ENCODE data around the gene FOXN3.
A peak's percentile ranks its signal among the peaks of the same experiment; 100 is the strongest.

Gene FOXN3

GRCh38 chr14:89356496-89356895 is 60.5 kb downstream of the FOXN3 start:
- DNase-seq = no peak

- DNase-seq = no peak
Observed at GRCh38 chr14:89353766-89354113, 63.3 kb downstream of the FOXN3 start.

GRCh38 chr14:89352976-89353765 is 63.9 kb downstream of the FOXN3 start:
- no peak for DNase-seq

GRCh38 chr14:89351516-89352404 is 65.3 kb downstream of the FOXN3 start:
- DNase-seq = no peak

GRCh38 chr14:89351221-89351515 is 65.9 kb downstream of the FOXN3 start:
- no peak for DNase-seq

GRCh38 chr14:89350152-89350551 is 66.9 kb downstream of the FOXN3 start:
- no peak for DNase-seq

GRCh38 chr14:89349171-89350008 is 67.6 kb downstream of the FOXN3 start:
- no peak for DNase-seq

GRCh38 chr14:89348722-89349121 is 68.3 kb downstream of the FOXN3 start:
- no peak for DNase-seq

GRCh38 chr14:89347885-89348284 is 69.1 kb downstream of the FOXN3 start:
- DNase-seq = no peak

GRCh38 chr14:89344920-89345254 is 72.1 kb downstream of the FOXN3 start:
- DNase-seq = no peak

- DNase-seq = no peak
Observed at GRCh38 chr14:89343356-89343755, 73.7 kb downstream of the FOXN3 start.

GRCh38 chr14:89342049-89342448 is 75.0 kb downstream of the FOXN3 start:
- no peak for DNase-seq

- no peak for DNase-seq
Observed at GRCh38 chr14:89340200-89341181, 76.5 kb downstream of the FOXN3 start.

GRCh38 chr14:89339579-89339978 is 77.5 kb downstream of the FOXN3 start:
- no peak for DNase-seq

- no peak for DNase-seq
Observed at GRCh38 chr14:89339158-89339557, 77.9 kb downstream of the FOXN3 start.

- DNase-seq = no peak
Observed at GRCh38 chr14:89336338-89336737, 80.7 kb downstream of the FOXN3 start.

- DNase-seq = no peak
Observed at GRCh38 chr14:89332031-89332430, 85.0 kb downstream of the FOXN3 start.

- peak; percentile 1 for DNase-seq
Observed at GRCh38 chr14:89331398-89331797, 85.6 kb downstream of the FOXN3 start.

- DNase-seq = peak; percentile 35
Observed at GRCh38 chr14:89330236-89331002, 86.6 kb downstream of the FOXN3 start.

- DNase-seq = no peak
Observed at GRCh38 chr14:89327771-89328212, 89.2 kb downstream of the FOXN3 start.

- DNase-seq = peak; percentile 10
Observed at GRCh38 chr14:89325959-89326358, 91.1 kb downstream of the FOXN3 start.

All from activated CD8-positive, alpha-beta memory T cell treated with anti-CD3 and anti-CD28 coated beads, Interleukin-2, amount 50 U/mL, for 48 hours (primary cell).